Suppressor macrophage treated with lipopolysaccharide for 4 hours (primary cell): Measurements from ENCODE around the gene PDE4D.
A peak's percentile ranks its signal among the peaks of the same experiment; 100 is the strongest.
"Not testable (repeated sequence)": the region's sequence is repeated elsewhere in the genome, so short reads cannot be mapped to it uniquely, and the experiment has no call there.

ENCODE experiments used
- DNase-seq: peaks from one replicate; pipeline ENCODE4 v3.0.0-alpha.2; 2020

Gene PDE4D

GRCh38 chr5:59393585-59394420 is 499.7 kb downstream of the PDE4D start:
- DNase-seq = no peak

- DNase-seq = no peak
These were observed 501.9 kb downstream of the PDE4D start for GRCh38 chr5:59391576-59391975.

DNA sequence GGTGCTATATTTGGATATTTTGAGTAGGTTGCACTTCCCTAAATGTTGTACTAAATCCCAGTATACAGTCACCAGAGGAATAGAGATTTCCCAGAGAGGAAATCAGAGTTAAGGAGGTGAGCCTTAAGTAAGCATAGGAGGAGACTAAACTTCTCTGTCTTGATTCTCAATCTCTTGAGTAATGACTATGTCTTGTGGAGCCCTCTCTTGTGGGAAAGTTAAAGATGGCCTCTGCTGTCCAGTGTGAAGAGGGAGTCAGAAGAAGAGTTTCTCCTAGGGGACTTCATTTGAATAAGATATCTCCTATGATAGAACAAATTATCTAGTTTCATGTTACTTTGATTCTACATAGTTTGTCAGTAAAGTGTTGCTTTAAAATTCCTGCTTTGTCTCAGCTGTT is 502.5 kb downstream of the PDE4D start:
- DNase-seq = peak; percentile 12

GRCh38 chr5:59390074-59390659 is 503.4 kb downstream of the PDE4D start:
- DNase-seq = peak; percentile 65

GRCh38 chr5:59387127-59387526 is 506.4 kb downstream of the PDE4D start:
- no peak for DNase-seq

DNA sequence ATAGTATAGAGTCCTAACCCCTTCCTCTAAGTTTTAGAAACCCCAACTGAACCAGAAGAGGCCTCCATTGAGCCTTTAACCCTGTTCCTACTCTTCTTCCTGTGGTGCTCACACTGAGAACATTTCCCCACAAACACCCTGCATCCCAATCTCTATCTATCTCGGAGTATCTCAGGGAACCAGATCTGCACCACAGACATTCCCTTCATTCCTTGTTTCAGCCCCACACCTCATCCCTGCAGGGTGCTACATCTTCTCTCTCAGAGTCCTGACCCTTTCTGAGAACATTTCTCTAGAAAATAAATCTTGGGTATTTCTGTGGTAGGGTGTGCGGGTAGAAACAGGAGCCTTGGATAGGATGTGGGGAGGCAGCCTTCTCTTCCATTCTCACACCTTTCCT is 507.8 kb downstream of the PDE4D start:
- DNase-seq = no peak

DNA sequence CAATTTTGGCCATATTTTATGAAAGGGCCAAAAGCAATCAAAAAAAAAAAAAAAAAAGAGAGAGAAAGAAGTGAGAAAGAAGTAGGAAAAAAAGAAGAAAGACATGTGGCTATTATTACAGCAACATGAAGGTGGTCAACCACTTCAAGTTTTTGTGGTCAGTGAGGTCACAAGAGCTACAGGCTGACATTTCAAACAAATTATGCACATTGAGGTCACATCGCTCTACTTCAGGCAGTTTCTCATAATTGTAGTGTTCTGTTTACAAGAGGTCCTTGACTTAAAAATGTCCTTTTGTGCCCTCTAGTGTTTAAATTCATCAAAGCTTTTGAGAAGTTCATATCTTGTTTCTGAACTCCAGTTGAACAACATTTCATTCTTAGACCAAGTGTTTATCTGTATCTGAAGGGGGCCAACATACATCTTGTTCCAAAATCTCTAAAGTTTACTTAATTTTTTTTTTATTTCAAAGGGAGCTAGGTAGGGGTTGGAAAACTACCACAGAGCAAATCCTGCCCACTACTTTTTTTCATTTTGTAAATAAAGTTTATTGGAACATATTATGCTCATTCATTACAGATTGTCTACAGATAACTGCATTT is 513.1 kb downstream of the PDE4D start:
- DNase-seq = peak; percentile 67

- not testable (repeated sequence) for DNase-seq
These were observed 519.5 kb downstream of the PDE4D start for GRCh38 chr5:59374036-59374435.

DNA sequence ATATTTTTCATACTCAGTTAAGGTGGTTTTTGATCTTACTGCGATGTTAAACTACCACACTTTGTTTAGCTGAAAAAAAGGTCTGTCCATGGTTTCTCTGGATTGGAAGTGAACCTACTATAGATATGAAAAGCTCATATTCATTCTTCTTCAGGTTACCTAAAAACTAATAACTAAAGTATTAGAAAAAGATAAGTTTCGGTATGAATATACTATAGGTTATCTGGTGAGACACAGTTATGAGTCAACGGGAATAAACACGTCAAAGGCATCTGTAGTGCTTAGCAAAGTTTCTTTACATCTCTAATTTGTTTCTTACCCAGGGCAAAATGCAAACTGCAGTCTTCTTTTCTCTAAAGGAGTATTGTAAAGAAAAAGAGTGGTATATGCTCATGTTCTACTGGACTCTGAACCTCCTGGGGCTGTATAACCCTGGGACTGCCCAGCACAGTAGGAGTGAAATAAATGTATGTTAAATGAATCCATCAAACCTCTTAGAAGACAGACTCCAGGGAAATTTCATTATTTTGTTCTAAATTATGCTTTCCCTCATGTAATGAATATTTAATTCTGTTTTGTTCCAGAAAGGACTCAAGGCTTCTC is 521.9 kb downstream of the PDE4D start:
- no peak for DNase-seq

DNA sequence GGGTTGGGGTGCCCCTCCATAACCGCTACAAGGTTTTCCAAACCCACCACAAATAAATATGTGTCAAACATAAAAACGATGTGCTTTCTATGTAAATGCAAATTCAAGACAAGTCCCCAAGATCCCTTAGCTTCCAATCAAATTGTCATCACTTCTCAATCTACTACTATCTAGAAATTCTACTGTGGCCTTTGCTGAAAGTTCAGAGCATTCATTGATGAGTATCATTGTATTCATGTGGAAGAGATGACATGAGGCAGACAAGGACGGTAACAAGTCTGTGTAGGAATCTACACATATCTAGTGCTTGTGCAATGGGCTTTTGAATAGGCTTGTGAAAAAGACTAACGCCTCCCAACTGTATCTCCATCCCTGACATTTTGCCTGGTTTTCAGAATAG is 524.6 kb downstream of the PDE4D start:
- no peak for DNase-seq

DNA sequence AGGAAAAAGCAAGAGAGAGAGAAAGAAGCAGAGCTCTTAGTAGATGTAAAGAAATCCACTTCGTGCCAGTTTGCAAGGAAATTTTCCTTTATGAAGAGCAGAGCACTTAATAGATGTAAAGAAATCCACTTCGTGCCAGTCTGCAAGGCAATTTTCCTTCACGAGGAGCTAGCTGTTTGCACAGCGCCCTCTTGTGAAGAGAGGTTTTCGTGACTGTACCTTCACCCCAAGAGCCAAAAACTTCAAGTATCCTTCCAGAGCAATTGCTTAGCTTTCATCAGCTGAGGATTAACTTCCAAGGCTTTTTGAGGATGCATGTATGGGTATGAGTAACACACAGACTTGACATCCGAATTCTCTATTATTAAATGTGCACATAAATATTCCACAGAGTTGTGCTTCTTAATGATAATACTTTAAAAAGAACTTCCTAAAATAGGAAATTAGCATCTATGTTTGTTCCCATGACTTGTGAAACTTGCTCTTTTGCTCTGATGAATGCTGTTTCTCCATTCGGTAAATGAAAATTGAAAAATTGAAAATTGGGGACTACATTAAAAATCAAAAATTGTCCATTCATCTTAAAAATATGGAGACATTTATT is 525.6 kb downstream of the PDE4D start:
- peak; percentile 60 for DNase-seq

DNA sequence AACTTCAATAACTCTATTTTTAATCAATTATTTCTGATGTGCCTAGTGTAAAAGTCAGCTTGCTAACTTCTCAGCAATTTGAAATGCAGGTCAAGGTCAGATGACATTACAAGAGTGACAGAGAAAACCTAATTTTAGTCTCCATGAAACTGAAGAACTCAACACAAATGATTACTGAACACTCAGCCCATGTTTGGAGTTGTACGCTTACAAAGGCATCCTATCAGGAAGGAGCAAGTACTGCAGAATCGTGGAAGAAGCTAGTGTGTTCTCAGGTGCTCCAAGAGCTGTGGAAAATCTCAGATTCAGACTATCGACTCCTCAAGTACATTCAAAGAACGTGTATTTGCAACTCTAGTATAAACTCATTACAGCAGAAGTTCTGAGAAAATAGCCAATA is 526.7 kb downstream of the PDE4D start:
- no peak for DNase-seq

GRCh38 chr5:59362438-59362837 is 531.1 kb downstream of the PDE4D start:
- DNase-seq = no peak

DNA sequence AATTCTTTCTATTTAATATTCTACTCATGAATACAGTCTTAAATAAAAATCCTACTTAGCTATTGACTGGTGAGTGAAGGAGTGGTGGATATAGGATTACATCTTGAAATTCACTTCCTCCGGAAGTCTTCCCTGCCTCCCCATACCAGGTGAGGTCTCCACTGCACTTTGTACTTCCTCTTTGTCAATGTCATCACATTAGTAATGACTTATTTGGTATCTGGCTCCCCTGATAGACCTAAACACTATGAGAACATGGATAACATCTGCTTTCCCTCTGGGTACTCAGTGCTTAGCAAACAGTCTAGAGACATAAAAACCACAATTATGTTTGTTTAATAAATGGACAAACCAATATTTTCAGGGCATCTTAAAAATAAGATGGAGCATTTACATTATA is 532.1 kb downstream of the PDE4D start:
- DNase-seq = no peak

DNA sequence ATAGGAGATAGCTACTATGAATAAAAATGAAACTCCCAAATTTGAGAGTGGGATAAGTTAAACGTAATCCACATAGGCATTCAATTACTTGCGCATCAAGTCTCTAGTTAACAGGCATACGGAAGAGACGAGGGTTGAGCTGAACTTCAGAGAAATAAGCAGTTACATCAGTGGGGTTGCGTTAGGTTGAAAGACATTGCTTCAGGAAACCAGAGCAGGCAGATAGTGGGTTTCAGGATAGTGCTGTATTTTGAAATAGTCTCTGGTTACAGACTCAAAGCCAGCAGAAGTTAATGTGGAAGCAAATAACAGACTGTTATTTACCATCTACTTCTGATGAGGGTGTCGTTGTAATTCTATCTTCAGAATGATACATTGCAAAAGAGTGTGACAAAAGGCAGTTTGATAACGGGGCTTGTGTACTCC is 533.4 kb downstream of the PDE4D start:
- peak; percentile 51 for DNase-seq

- no peak for DNase-seq
These were observed 535.3 kb downstream of the PDE4D start for GRCh38 chr5:59358005-59358861.

DNA sequence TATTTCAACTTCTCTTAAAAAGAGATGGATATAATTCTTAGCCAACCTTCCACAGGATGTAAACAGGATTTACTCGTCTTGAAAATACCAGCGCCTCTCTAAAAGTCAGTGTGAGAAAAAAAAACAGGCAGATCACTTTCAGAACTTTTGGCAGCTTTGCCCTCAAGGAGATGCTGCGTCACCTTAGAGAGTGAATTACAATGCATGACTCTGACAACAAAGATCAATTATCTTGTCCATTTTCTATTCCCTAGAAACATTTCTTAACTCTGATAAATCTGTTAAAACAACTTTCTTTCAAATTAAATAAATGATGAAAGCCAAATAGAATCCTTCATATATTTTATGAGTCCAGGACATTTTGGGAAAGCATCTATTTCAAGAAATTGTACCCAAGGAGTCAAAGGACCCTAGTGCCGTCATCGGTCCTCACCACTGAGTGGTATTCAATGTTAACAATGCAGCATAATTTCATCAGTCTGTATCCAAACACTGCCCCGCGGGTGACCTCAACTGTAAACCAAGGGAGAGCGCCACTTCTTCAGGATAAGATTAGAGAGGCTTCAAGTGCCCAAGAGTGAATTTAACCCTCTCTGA is 536.0 kb downstream of the PDE4D start:
- DNase-seq = no peak

- no peak for DNase-seq
These were observed 536.6 kb downstream of the PDE4D start for GRCh38 chr5:59356813-59357380.

DNA sequence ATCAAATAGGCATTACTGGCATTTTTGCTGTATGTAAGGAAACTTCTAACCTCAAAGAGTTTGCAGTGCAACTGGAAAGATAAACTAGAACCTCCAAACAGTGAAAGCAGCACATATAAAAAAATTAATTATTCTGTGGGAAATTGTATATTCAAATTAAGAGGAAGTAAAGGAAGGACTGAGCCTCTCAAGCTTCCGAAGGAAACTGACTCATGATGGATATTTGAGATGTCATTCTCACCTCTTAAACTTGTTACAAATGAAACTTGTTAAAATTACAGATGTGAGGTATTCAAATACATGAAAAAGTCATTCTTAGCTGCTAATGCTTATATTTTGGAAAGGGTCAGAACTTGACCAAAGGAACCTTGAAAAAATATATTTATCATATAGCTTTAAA is 538.7 kb downstream of the PDE4D start:
- no peak for DNase-seq

- DNase-seq = no peak
These were observed 539.3 kb downstream of the PDE4D start for GRCh38 chr5:59354274-59354673.

- no peak for DNase-seq
These were observed 542.3 kb downstream of the PDE4D start for GRCh38 chr5:59351076-59351794.
